ENCODE measurements around the gene ERICH6. TPM values are rescaled to one million over a fixed set of nuclear protein-coding genes. Genes with fewer than 3 reads are reported as not detected.
A peak's percentile ranks its signal among the peaks of the same experiment; 100 is the strongest.

ERICH6 gene
- total RNA-seq, 4 donors from 2014 or later = not detected

DNA sequence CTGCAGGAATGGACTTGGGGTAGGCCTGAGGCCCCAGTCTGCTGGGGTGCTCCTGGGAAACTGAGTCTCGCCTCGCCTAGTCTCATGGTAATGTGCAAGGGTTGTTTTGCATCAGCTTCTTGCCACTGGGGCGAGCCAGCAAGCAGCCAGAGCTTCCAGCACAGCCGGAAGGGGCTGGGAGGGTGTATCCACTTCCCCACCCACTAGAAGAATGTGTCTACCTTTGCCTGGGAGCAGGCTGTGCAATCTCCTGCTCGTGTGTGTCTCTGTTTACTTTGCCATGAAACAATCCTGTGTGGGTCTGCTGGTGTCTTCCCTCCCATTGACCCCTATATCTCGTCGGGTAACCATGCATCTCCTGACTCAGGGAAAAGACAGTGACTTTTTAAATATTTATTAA is 21.8 kb upstream of the ERICH6 start:
- 61 to 74% methylated on average over 7 of the region's 7 CpGs for WGBS, 2 donors
- H3K4me3 ChIP-seq (ENCODE audit: low read depth, poor library complexity, severe bottlenecking) = no peak overlapping the region
- no peak for DNase-seq (ENCODE audit: low spot score in 2 of 2)
- TF ChIP-seq, protein P1, sequence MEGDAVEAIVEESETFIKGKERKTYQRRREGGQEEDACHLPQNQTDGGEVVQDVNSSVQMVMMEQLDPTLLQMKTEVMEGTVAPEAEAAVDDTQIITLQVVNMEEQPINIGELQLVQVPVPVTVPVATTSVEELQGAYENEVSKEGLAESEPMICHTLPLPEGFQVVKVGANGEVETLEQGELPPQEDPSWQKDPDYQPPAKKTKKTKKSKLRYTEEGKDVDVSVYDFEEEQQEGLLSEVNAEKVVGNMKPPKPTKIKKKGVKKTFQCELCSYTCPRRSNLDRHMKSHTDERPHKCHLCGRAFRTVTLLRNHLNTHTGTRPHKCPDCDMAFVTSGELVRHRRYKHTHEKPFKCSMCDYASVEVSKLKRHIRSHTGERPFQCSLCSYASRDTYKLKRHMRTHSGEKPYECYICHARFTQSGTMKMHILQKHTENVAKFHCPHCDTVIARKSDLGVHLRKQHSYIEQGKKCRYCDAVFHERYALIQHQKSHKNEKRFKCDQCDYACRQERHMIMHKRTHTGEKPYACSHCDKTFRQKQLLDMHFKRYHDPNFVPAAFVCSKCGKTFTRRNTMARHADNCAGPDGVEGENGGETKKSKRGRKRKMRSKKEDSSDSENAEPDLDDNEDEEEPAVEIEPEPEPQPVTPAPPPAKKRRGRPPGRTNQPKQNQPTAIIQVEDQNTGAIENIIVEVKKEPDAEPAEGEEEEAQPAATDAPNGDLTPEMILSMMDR (IDR thresholded peaks at IDR 0.05) = no peak
- TF ChIP-seq POLR2A (IDR thresholded peaks at IDR 0.05) = no peak
- intact Hi-C loops (cut with DNase I; ENCODE audit: low total_unique reads) = no loop called here

DNA sequence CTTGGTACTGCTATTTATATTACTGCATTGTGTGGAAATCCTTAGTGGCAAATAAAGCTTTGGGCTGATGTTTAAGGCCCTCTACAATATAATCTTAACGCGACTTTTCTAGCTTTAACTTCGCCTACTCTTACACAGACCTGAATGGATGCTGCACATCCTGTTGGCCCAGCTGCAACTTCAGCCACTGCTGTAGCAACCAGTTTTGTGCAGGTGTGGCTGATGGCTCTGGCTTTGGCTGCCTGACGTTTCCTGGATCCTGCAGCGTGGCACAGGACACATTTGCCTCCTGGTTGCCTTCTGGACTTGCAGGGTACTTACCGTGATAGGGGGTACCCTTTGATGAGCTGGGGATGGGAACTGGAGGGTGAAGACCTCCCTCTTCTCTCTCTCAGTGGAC is 20.2 kb upstream of the ERICH6 start:
- TF ChIP-seq, protein P1 (IDR thresholded peaks at IDR 0.05) = no peak
- no peak for TF ChIP-seq POLR2A (IDR thresholded peaks at IDR 0.05)
- intact Hi-C loops (cut with DNase I; ENCODE audit: low total_unique reads) = loop anchor here (2.0 kb wide), 1 partner anchor 141 kb away; no protein-coding TSS in a partner anchor
- no peak for DNase-seq (ENCODE audit: low spot score in 2 of 2)
- no peak overlapping the region for H3K4me3 ChIP-seq (ENCODE audit: low read depth, poor library complexity, severe bottlenecking)
- WGBS, 2 donors = 62 to 64% methylated on average over 6 of the region's 6 CpGs

DNA sequence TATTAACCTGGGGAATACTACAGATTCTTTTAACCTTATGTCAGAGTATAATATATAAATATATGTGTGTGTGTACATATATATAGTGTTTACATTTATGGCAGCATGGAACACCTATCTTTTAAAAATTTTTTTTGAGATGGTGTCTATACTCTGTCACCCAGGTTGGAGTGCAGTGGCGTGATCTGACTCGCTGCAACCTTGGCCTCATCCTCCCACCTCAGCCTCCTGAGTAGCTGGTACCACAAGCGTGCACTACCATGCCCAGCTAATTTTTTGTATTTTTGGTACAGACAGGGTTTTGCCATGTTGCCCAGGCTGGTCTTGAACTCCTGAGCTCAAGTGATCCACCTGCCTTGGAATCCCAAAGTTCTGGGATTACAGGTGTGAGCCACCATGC is 18.5 kb upstream of the ERICH6 start:
- intact Hi-C loops (cut with DNase I; ENCODE audit: low total_unique reads) = loop anchor here (2.0 kb wide), 1 partner anchor 143 kb away; no protein-coding TSS in a partner anchor
- WGBS, 2 donors = 91 to 97% methylated on average over 3 of the region's 3 CpGs

DNA sequence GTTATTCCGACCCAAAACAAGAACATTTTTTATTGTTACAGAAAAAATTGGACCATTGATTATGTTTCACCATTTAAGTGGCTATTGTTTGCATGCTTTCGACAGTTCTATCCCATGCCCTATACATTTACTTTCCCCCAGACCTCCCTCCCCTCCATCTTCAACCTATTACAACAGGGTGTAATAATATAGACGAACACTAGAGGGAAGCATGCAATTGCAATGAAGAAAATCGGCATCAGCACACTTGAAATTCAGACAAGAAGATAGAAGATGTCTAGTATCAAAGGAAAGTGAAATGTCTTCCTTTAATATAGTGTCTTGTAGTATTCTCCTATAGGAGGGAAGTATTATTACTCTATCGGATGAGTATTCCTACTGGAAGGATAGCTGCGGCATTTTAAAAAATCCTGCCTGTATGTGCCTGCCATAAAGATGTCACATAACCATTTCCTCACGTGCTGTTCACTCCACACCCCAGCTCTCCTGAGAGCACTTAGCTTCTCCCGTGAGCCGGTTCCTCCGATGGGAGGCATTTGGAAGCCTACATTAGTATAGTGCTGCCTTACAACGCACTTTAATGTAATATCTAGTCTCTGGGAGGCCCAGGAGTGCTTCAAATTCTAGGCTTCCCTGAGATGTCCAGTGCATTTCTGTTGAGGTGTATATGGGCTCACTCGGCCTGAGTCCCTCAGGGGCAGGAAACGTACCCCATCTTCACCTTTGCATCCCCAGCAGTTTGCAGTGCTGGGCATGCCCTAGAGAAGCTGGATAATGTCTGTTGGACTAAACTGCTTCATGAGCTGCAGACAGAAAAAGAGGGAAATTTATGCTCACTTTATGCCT is 17.8 kb upstream of the ERICH6 start:
- TF ChIP-seq, protein P1 (IDR thresholded peaks at IDR 0.05) = peak in 1 of 3 donors; percentile 78
- TF ChIP-seq POLR2A (IDR thresholded peaks at IDR 0.05) = no peak
- H3K4me3 ChIP-seq (ENCODE audit: low read depth, poor library complexity, severe bottlenecking) = no peak overlapping the region
- intact Hi-C loops (cut with DNase I; ENCODE audit: low total_unique reads) = loop anchor here (2.0 kb wide), 1 partner anchor 143 kb away; no protein-coding TSS in a partner anchor
- no peak for DNase-seq (ENCODE audit: low spot score in 2 of 2)
- 15 to 17% methylated on average over 13 of the region's 13 CpGs for WGBS, 2 donors

More for the DNA sequence above, 18.5 kb upstream of the ERICH6 start:
- TF ChIP-seq POLR2A (IDR thresholded peaks at IDR 0.05) = no peak
- TF ChIP-seq, protein P1 (IDR thresholded peaks at IDR 0.05) = no peak
- no peak for DNase-seq (ENCODE audit: low spot score in 2 of 2)
- H3K4me3 ChIP-seq (ENCODE audit: low read depth, poor library complexity, severe bottlenecking) = no peak overlapping the region

DNA sequence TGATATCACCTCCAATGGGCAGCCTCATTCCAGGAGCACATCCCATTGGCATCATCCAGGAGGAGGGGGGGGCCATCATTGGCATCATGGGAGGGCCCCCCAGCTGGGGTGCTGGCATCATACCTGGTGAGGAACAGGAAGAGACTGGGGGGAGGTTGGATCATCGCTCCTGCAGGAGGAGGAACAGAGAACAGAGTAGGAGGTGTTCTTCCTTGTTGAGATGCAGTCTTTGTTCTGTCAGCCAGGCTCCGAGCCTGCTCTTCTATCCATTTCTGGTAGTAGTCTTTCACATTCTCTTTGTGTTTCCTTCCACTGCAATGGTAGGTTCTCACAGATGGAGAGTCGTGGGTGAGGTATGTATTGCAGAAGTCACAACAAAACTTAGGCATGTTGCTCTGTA is 16.7 kb upstream of the ERICH6 start:
- intact Hi-C loops (cut with DNase I; ENCODE audit: low total_unique reads) = no loop called here
- DNase-seq (ENCODE audit: low spot score in 2 of 2) = no peak
- 76 to 80% methylated on average over 3 of the region's 3 CpGs for WGBS, 2 donors
- TF ChIP-seq, protein P1 (IDR thresholded peaks at IDR 0.05) = no peak
- no peak for TF ChIP-seq POLR2A (IDR thresholded peaks at IDR 0.05)
- H3K4me3 ChIP-seq (ENCODE audit: low read depth, poor library complexity, severe bottlenecking) = no peak overlapping the region
